ENCODE results near the gene TTC34. TPM values are rescaled to one million over a fixed set of nuclear protein-coding genes. Genes with fewer than 3 reads are reported as not detected.

TTC34 gene
- total RNA-seq, 1 experiment from 2014 or later = 1.7 TPM

GRCh38 chr1:2802421-2802961 lies 998 bp upstream of the TTC34 start:
- Histone ChIP-seq H3K4me1 (replicated peaks; ENCODE audit: insufficient read depth) (no peaks in the 10 kb centered on the region), H3K9me3 (ENCODE audit: insufficient read depth, low read depth) (no peaks in the 10 kb centered on the region), H3K79me2 (ENCODE audit: low read depth) (no peaks in the 10 kb centered on the region), H3F3A (ENCODE audit: insufficient read depth, low read depth) (no peaks in the 10 kb centered on the region), H3K27me3 (ENCODE audit: insufficient read depth, low read depth) (peaks cover 64% of the 10 kb centered on the region), H3K9me2 (ENCODE audit: insufficient read depth) (no peaks in the 10 kb centered on the region), H3K27ac (no peak overlapping the region), H3K4me3 (no peak overlapping the region), H2AFZ (no peak overlapping the region), H3K4me2 (no peak overlapping the region), H4K20me1 (ENCODE audit: insufficient read depth) (no peaks in the 10 kb centered on the region), H3K36me3 (ENCODE audit: low read depth) (no peaks in the 10 kb centered on the region)
- BruUV-seq (replicated peaks) = no TSS peak
- TF ChIP-seq EZH2 (IDR thresholded peaks at IDR 0.05; ENCODE audit: low read depth) (no peak), CTCF (conservative IDR thresholded peaks at IDR 0.05) (no peak)
- CTCF ChIA-PET = no interaction called here
- POLR2A ChIA-PET (ENCODE audit: unreplicated experiment) = no interaction called here
- intact Hi-C loops (cut with micrococcal nuclease; ENCODE audit: unreplicated experiment) = no loop called here
- no peak for DNase-seq

DNA sequence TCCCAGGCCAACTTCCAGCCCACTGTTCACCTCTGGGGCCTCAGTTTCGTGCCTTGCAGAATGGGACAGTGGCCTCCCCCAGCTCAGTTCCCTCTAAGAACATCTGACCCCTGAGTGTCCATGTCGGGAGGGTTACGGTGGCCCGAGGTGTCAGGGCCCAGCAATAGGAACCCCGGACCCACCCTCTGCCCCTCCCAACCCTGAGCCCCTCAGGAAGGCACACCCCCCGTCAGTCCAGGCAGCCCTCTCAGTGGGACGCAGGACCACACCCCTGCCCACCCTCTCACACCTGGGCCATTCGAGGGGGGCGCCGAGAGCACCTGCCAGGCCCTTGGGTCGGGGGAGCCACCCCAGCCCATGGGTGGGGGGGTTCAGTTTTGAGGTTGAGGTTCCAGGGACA lies 447 bp downstream of the TTC34 start:
- no peak for DNase-seq
- no peak overlapping the region for H3K4me2 ChIP-seq
- H3K27me3 ChIP-seq (ENCODE audit: insufficient read depth, low read depth) = peaks cover 54% of the 10 kb centered on the region
- H3K79me2 ChIP-seq (ENCODE audit: low read depth) = no peaks in the 10 kb centered on the region
- BruUV-seq (replicated peaks) = no TSS peak
- no peaks in the 10 kb centered on the region for H4K20me1 ChIP-seq (ENCODE audit: insufficient read depth)
- H3K4me3 ChIP-seq = no peak overlapping the region
- intact Hi-C loops (cut with micrococcal nuclease; ENCODE audit: unreplicated experiment) = no loop called here
- TF ChIP-seq EZH2 (IDR thresholded peaks at IDR 0.05; ENCODE audit: low read depth) (no peak), CTCF (conservative IDR thresholded peaks at IDR 0.05) (no peak)
- H3K36me3 ChIP-seq (ENCODE audit: low read depth) = no peaks in the 10 kb centered on the region
- H3K9me3 ChIP-seq (ENCODE audit: insufficient read depth, low read depth) = no peaks in the 10 kb centered on the region
- H3K9me2 ChIP-seq (ENCODE audit: insufficient read depth) = no peaks in the 10 kb centered on the region
- H3K4me1 ChIP-seq (replicated peaks; ENCODE audit: insufficient read depth) = no peaks in the 10 kb centered on the region
- ChIA-PET POLR2A (ENCODE audit: unreplicated experiment) (no interaction called here), CTCF (no interaction called here)
- no peak overlapping the region for H2AFZ ChIP-seq
- no peaks in the 10 kb centered on the region for H3F3A ChIP-seq (ENCODE audit: insufficient read depth, low read depth)
- no peak overlapping the region for H3K27ac ChIP-seq

DNA sequence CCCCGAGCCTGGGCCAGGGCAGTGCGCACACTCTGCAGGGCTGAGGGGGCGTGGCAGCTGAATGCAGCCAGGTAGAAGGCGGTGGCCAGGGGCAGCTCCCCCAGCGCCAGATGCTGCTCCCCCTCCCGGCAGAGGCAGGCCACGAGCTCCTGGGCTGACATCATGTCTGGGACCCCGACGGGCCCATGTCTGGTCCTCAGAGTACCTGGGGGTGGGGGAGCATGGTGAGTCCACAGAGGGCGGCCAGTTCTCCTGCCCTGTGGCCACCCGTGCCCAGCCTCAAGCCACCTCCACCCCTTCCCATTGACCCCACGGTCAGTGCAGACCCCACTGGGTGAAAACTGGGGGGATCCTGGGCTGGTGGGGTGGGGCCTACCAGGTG lies 838 bp downstream of the TTC34 start:
- POLR2A ChIA-PET (ENCODE audit: unreplicated experiment) = no interaction called here
- no peak overlapping the region for H3K27ac ChIP-seq
- no peak overlapping the region for H2AFZ ChIP-seq
- no peaks in the 10 kb centered on the region for H4K20me1 ChIP-seq (ENCODE audit: insufficient read depth)
- DNase-seq = no peak
- no peaks in the 10 kb centered on the region for H3K9me3 ChIP-seq (ENCODE audit: insufficient read depth, low read depth)
- BruUV-seq (replicated peaks) = no TSS peak
- no peaks in the 10 kb centered on the region for H3K9me2 ChIP-seq (ENCODE audit: insufficient read depth)
- no peaks in the 10 kb centered on the region for H3K79me2 ChIP-seq (ENCODE audit: low read depth)
- no peak overlapping the region for H3K4me3 ChIP-seq
- no peaks in the 10 kb centered on the region for H3K4me1 ChIP-seq (replicated peaks; ENCODE audit: insufficient read depth)
- CTCF ChIA-PET = no interaction called here
- H3F3A ChIP-seq (ENCODE audit: insufficient read depth, low read depth) = no peaks in the 10 kb centered on the region
- no peak overlapping the region for H3K4me2 ChIP-seq
- intact Hi-C loops (cut with micrococcal nuclease; ENCODE audit: unreplicated experiment) = no loop called here
- TF ChIP-seq CTCF (conservative IDR thresholded peaks at IDR 0.05) = no peak
- TF ChIP-seq EZH2 (IDR thresholded peaks at IDR 0.05; ENCODE audit: low read depth) = no peak
- peaks cover 53% of the 10 kb centered on the region for H3K27me3 ChIP-seq (ENCODE audit: insufficient read depth, low read depth)
- no peaks in the 10 kb centered on the region for H3K36me3 ChIP-seq (ENCODE audit: low read depth)

All from PC-9 (cell line).